VCaP (cell line): ENCODE measurements around the gene ATOH7.

Experiments
- H3K27ac ChIP-seq: fragments of 450-650 bp; 2 replicates; pipeline ENCODE4 v1.5.1; 2017
- CTCF ChIP-seq: fragments of 450-650 bp; conservative IDR thresholded peaks from 2 replicates; pipeline ENCODE4 v1.5.1; 2017; ENCODE audit warnings: mild to moderate bottlenecking, moderate library complexity

ATOH7 gene

GRCh38 chr10:68242051-68242450 is 10.1 kb upstream of the ATOH7 start:
- no peak for TF ChIP-seq CTCF
- no peak overlapping the region for H3K27ac ChIP-seq

DNA sequence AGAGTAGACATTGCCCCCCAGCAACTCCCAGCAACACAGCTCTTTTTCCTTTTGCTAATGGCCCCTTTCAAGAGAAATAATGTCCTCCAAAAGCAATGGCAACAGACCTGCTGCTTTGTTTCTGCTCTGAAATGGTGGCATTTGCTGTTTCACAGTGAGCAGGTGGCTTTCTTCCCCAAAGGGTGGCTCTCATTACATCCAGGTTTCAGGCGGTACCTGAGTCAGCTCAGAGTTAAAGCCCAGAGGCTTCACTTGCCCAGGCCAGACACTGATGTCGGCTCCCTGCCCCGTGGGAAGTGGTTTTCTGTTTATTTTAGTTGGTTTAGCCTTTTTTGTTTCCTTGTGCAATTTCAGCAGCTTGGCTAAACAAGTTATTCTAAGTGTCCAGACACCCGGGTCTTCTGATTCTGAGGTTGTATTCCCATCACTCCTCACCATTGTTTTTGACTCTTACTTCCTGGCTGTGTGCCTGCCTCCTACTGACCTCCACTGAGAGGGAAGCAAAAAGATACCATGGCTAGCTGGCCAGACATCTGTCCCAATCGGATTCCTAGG is 7.8 kb upstream of the ATOH7 start:
- no peak for TF ChIP-seq CTCF
- no peak overlapping the region for H3K27ac ChIP-seq

DNA sequence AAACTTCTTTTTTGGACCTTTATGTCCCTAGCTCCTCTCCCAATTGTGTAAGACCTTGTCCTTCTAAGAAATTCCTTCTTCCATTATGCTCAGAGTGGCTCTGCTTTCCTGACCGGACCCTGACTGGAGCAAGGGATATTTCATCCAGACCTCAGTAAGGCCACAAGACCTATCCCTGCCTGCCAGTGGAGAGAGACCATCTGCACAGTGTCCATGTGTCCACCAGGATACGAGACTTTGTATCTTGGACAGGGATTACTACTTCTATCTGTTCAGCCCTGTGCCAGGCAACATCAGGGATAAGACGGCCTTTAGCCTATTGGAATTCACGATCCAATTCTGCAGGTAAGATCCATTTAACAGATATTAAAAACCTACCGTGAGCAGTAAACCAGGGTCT is 7.2 kb upstream of the ATOH7 start:
- no peak for TF ChIP-seq CTCF
- no peak overlapping the region for H3K27ac ChIP-seq

- no peak for TF ChIP-seq CTCF
- no peak overlapping the region for H3K27ac ChIP-seq
Measured at GRCh38 chr10:68238371-68238770, 6.5 kb upstream of the ATOH7 start.

DNA sequence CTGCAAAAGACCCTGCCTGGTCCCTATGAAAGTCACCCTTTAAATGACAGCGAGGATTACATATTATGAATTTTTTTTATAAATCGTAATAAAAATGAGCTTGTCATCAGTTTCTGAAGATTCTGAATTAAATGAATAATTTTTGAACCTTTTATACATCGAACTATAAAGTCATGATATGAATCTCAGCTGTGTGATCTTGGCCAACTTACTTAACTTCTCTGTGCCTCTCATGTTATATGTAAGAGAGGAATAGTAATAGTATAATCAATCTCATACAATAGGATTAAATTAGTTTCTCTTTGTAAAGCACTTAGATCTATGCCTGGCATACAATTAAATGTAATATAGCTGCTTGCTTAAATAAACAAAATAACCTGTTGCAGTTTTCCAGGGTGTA is 5.3 kb upstream of the ATOH7 start:
- H3K27ac ChIP-seq: no peak overlapping the region
- no peak for TF ChIP-seq CTCF

DNA sequence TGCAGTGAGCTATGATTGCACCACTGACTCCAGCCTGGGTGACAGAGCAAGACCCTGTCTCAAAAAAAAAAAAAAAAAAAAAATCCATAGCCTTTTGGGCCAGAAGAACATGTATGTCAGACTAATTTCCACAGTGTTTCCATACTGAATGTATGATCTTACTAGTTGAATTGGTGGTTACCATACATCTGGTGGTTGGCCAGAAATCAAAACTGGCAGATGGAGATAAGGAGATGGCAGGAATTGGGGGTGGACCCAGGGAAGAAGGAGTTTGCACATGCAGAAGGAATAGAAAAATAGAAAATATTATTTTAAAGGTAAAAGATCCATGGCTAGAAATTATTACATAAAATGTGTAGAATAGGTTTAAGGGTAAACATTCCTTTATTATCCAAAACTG is 3.7 kb upstream of the ATOH7 start:
- no peak for TF ChIP-seq CTCF

DNA sequence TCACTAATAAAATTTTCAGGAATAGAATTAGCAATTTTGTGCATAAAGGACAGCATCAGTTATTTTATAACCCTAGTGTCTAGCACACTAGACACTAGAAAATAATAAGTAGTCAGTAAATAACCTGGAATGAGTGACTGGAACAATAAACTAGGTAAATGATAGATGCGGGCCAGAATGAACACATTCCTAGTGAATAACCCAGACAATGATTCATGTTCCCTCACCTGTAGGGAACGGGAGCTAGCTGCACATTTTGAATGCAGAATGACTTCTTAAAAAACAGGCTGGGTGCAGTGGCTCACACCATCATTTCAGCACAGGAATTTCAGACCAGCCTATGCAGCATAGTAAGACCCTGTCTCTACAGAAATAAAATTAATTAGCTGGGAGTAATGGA is 3.2 kb upstream of the ATOH7 start:
- no peak overlapping the region for H3K27ac ChIP-seq
- TF ChIP-seq CTCF: no peak

More for the DNA sequence above, 3.7 kb upstream of the ATOH7 start:
- H3K27ac ChIP-seq: no peak overlapping the region

- no peak for TF ChIP-seq CTCF
- H3K27ac ChIP-seq: no peak overlapping the region
Measured at GRCh38 chr10:68233046-68233445, 1.1 kb upstream of the ATOH7 start.
